Fibroblast of skin of right biceps (primary cell): ENCODE measurements around the gene DRD5.

Source experiments
- DNase-seq: peaks from one replicate; pipeline ENCODE4 v3.0.0-alpha.2; 2013

Gene DRD5

GRCh38 chr4:9820343-9820742, 38.9 kb downstream of the DRD5 start:
- DNase-seq, result no peak

DNA sequence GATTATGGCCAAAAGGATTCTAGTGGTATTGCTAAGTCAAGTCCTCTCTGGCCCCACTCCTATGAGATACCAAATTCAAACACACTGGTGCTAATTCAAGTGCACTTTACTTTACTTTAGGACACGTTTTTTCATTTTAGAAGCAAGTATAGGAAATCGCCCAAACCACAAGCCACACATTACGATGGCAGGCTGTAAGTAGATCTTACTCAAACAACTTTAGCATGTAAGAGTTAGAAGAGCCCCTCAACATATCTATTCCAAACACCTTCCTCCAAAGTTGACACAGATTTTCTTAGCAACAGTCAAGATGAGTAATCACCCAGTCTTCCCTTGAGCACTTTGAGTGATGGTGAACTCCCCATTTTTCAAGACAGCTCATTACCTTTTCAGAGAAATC, 43.6 kb downstream of the DRD5 start:
- DNase-seq, result no peak

- no peak for DNase-seq
Observed at GRCh38 chr4:9826551-9826950, 45.1 kb downstream of the DRD5 start.

- DNase-seq, result no peak
Observed at GRCh38 chr4:9832640-9833039, 51.2 kb downstream of the DRD5 start.

GRCh38 chr4:9833421-9833820, 52.0 kb downstream of the DRD5 start:
- no peak for DNase-seq
